HepG2 (cell line): ENCODE data around the gene ZNF48. TPM values are rescaled to one million over a fixed set of nuclear protein-coding genes. Genes with fewer than 3 reads are reported as not detected.

Experiments
- CTCF ChIP-seq: sonication (generic); formaldehyde crosslinking; IDR thresholded peaks from 2 replicates; pipeline ENCODE4 v1.5.0; 2020; ENCODE audit warnings: mild to moderate bottlenecking, missing genetic modification reagents, moderate library complexity
- FOXC1 ChIP-seq: sonication (generic); formaldehyde crosslinking; IDR thresholded peaks from 2 replicates; pipeline ENCODE4 v1.8.0; 2022; ENCODE audit warnings: mild to moderate bottlenecking, missing genetic modification reagents, borderline replicate concordance
- GABPA ChIP-seq, 2 experiments: IDR thresholded peaks; 2 replicates each; pipeline ENCODE4 v1.6.1; 2011 to 2016; ENCODE audit warnings: low read depth in 2 of 2, low read length in 1 of 2, missing biosample characterization in 1 of 2, missing genetic modification characterization in 1 of 2
- GPN1 ChIP-seq: sonication (generic); formaldehyde crosslinking; IDR thresholded peaks from 2 replicates; pipeline ENCODE4 v1.5.1; 2020; ENCODE audit warnings: missing genetic modification reagents, borderline replicate concordance
- HNRNPH1 ChIP-seq: fragments of 200-400 bp; formaldehyde crosslinking; optimal IDR thresholded peaks from 2 replicates; pipeline ENCODE3; 2017; ENCODE audit warnings: mild to moderate bottlenecking, low read depth, low read length
- KDM5B ChIP-seq: sonication (generic); formaldehyde crosslinking; IDR thresholded peaks from 2 replicates; pipeline ENCODE4 v1.4.0; 2020; ENCODE audit warnings: missing genetic modification reagents, mild to moderate bottlenecking, borderline replicate concordance
- NBN ChIP-seq: fragments of 450-650 bp; conservative IDR thresholded peaks from 2 replicates; pipeline ENCODE4 v1.6.1; 2017
- POGZ ChIP-seq: sonication (generic); formaldehyde crosslinking; IDR thresholded peaks from 2 replicates; pipeline ENCODE4 v1.4.0; 2020; ENCODE audit warnings: mild to moderate bottlenecking, missing genetic modification reagents
- SIN3B ChIP-seq: fragments of 150-350 bp; IDR thresholded peaks from 2 replicates; pipeline ENCODE4 v1.6.1; 2014; ENCODE audit warnings: low read length
- TEAD3 ChIP-seq: optimal IDR thresholded peaks from 2 replicates; pipeline ENCODE3; 2016; ENCODE audit warnings: borderline replicate concordance
- ZC3H13 ChIP-seq: sonication (generic); formaldehyde crosslinking; IDR thresholded peaks from 2 replicates; pipeline ENCODE4 v1.8.1; 2023; ENCODE audit warnings: mild to moderate bottlenecking, missing genetic modification reagents, moderate library complexity
- ZFP37 ChIP-seq: sonication (generic); formaldehyde crosslinking; IDR thresholded peaks from 2 replicates; pipeline ENCODE4 v1.4.0; 2020; ENCODE audit warnings: missing genetic modification reagents, borderline replicate concordance
- ZFP82 ChIP-seq: sonication (generic); formaldehyde crosslinking; IDR thresholded peaks from 2 replicates; pipeline ENCODE4 v1.5.1; 2020; ENCODE audit warnings: mild to moderate bottlenecking, missing genetic modification reagents, borderline replicate concordance
- ZNF484 ChIP-seq: sonication (generic); formaldehyde crosslinking; IDR thresholded peaks from 2 replicates; pipeline ENCODE4 v1.5.1; 2020; ENCODE audit warnings: mild to moderate bottlenecking, low read depth, missing genetic modification reagents, borderline replicate concordance
- ZNF543 ChIP-seq: sonication (generic); formaldehyde crosslinking; IDR thresholded peaks from 2 replicates; pipeline ENCODE4 v1.4.0; 2020; ENCODE audit warnings: mild to moderate bottlenecking, missing genetic modification reagents
- ZNF713 ChIP-seq: sonication (generic); formaldehyde crosslinking; IDR thresholded peaks from 2 replicates; pipeline ENCODE4 v1.4.0; 2020; ENCODE audit warnings: mild to moderate bottlenecking, missing genetic modification reagents
- ZNF746 ChIP-seq: sonication (generic); formaldehyde crosslinking; IDR thresholded peaks from 2 replicates; pipeline ENCODE4 v1.8.0; 2022; ENCODE audit warnings: mild to moderate bottlenecking, missing genetic modification reagents
- polyA plus RNA-seq, 8 experiments: library from polyadenylated mRNA; depleted of rRNA in 3 of 8; stranded (reverse) in 7 of 8; unstranded in 1 of 8; fragments of >200 nt; fragmentation: Illumina TruSeq in 4 of 8; extraction: Trizol in 4 of 8; gene quantifications; 2 replicates each; pipeline versions ENCODE4 v1.2.1 to v1.2.3, GENCODE V29; 2011 to 2016; ENCODE audit warnings: low read depth in 4 of 8, missing spikeins in 1 of 8, mixed read lengths in 1 of 8; ENCODE audit not compliant: insufficient read depth in 1 of 8
- total RNA-seq, 5 experiments: library from RNA; depleted of rRNA; stranded (reverse); fragments of >200 nt; fragmentation: Illumina TruSeq; extraction: Trizol; gene quantifications; 2 replicates each; pipeline ENCODE4 v1.2.3, GENCODE V29; 2016; ENCODE audit warnings: low read depth in 1 of 5
- TF ChIP-seq, protein P1 (sequence below): sonication (generic); formaldehyde crosslinking; IDR thresholded peaks from 2 replicates; pipeline ENCODE4 v1.9.0; 2021; ENCODE audit warnings: missing genetic modification reagents, borderline replicate concordance
- TF ChIP-seq, protein P2 (sequence below): sonication (generic); formaldehyde crosslinking; IDR thresholded peaks from 2 replicates; pipeline ENCODE4 v1.5.0; 2020; ENCODE audit warnings: mild to moderate bottlenecking, low read depth, missing genetic modification reagents, borderline replicate concordance
- TF ChIP-seq, protein P3 (sequence below): sonication (generic); formaldehyde crosslinking; IDR thresholded peaks from 2 replicates; pipeline ENCODE4 v1.4.0; 2020; ENCODE audit warnings: missing genetic modification reagents, borderline replicate concordance
- TF ChIP-seq, protein P4 (sequence below): sonication (generic); formaldehyde crosslinking; IDR thresholded peaks from 2 replicates; pipeline ENCODE4 v1.4.0; 2020; ENCODE audit warnings: mild to moderate bottlenecking, missing genetic modification reagents

Gene ZNF48
- total and polyA plus RNA-seq, 2 of the 13 experiments (the other 11 are each of a cell fraction or from before 2014, with no cell fraction given): 9.9 to 12.3 TPM

GRCh38 chr16:30377050-30377811 is 18.0 kb upstream of the ZNF48 start (continued):
- 0 out of 2 replicates have a peak, but pooled peaks have one; percentile 17 for TF ChIP-seq ZFP82
- peak; percentile 22 for TF ChIP-seq TEAD3 (CRISPR knock-in tag)
- TF ChIP-seq GPN1 (CRISPR knock-in tag): no peak
- no peak for TF ChIP-seq GABPA (IDR thresholded peaks at IDR 0.05; ENCODE audit: low read depth, low read length)
- TF ChIP-seq GABPA (CRISPR knock-in tag; IDR thresholded peaks at IDR 0.05; ENCODE audit: low read depth): no peak
- TF ChIP-seq, protein P1, sequence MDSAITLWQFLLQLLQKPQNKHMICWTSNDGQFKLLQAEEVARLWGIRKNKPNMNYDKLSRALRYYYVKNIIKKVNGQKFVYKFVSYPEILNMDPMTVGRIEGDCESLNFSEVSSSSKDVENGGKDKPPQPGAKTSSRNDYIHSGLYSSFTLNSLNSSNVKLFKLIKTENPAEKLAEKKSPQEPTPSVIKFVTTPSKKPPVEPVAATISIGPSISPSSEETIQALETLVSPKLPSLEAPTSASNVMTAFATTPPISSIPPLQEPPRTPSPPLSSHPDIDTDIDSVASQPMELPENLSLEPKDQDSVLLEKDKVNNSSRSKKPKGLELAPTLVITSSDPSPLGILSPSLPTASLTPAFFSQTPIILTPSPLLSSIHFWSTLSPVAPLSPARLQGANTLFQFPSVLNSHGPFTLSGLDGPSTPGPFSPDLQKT (CRISPR knock-in tag): no peak
- no peak for TF ChIP-seq POGZ (CRISPR knock-in tag)
- TF ChIP-seq, protein P2, sequence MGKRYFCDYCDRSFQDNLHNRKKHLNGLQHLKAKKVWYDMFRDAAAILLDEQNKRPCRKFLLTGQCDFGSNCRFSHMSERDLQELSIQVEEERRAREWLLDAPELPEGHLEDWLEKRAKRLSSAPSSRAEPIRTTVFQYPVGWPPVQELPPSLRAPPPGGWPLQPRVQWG: no peak
- TF ChIP-seq, protein P3, sequence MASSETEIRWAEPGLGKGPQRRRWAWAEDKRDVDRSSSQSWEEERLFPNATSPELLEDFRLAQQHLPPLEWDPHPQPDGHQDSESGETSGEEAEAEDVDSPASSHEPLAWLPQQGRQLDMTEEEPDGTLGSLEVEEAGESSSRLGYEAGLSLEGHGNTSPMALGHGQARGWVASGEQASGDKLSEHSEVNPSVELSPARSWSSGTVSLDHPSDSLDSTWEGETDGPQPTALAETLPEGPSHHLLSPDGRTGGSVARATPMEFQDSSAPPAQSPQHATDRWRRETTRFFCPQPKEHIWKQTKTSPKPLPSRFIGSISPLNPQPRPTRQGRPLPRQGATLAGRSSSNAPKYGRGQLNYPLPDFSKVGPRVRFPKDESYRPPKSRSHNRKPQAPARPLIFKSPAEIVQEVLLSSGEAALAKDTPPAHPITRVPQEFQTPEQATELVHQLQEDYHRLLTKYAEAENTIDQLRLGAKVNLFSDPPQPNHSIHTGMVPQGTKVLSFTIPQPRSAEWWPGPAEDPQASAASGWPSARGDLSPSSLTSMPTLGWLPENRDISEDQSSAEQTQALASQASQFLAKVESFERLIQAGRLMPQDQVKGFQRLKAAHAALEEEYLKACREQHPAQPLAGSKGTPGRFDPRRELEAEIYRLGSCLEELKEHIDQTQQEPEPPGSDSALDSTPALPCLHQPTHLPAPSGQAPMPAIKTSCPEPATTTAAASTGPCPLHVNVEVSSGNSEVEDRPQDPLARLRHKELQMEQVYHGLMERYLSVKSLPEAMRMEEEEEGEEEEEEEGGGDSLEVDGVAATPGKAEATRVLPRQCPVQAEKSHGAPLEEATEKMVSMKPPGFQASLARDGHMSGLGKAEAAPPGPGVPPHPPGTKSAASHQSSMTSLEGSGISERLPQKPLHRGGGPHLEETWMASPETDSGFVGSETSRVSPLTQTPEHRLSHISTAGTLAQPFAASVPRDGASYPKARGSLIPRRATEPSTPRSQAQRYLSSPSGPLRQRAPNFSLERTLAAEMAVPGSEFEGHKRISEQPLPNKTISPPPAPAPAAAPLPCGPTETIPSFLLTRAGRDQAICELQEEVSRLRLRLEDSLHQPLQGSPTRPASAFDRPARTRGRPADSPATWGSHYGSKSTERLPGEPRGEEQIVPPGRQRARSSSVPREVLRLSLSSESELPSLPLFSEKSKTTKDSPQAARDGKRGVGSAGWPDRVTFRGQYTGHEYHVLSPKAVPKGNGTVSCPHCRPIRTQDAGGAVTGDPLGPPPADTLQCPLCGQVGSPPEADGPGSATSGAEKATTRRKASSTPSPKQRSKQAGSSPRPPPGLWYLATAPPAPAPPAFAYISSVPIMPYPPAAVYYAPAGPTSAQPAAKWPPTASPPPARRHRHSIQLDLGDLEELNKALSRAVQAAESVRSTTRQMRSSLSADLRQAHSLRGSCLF: no peak
- TF ChIP-seq HNRNPH1: no peak
- TF ChIP-seq ZFP37 (CRISPR knock-in tag): no peak
- 0 out of 2 replicates have a peak, but pooled peaks have one; percentile 1 for TF ChIP-seq KDM5B (CRISPR knock-in tag)
- no peak for TF ChIP-seq CTCF (CRISPR knock-in tag)
- no peak for TF ChIP-seq ZNF746 (CRISPR knock-in tag)
- no peak for TF ChIP-seq ZNF484 (CRISPR knock-in tag)
- TF ChIP-seq SIN3B: no peak
- TF ChIP-seq FOXC1 (CRISPR knock-in tag): 0 out of 2 replicates have a peak, but pooled peaks have one; percentile 27
- no peak for TF ChIP-seq ZC3H13 (CRISPR knock-in tag)
- TF ChIP-seq ZNF543 (CRISPR knock-in tag): no peak
- TF ChIP-seq NBN: no peak
- TF ChIP-seq ZNF713 (CRISPR knock-in tag): peak; percentile 74; the same call in 1 of the 2 replicates
- TF ChIP-seq, protein P4, sequence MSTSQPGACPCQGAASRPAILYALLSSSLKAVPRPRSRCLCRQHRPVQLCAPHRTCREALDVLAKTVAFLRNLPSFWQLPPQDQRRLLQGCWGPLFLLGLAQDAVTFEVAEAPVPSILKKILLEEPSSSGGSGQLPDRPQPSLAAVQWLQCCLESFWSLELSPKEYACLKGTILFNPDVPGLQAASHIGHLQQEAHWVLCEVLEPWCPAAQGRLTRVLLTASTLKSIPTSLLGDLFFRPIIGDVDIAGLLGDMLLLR (CRISPR knock-in tag): no peak
